Lower leg skin (tissue), 3 donors: ENCODE results near the gene GREB1L.

ENCODE experiments used
- POLR2A ChIP-seq, 2 donors: fragments of 450-650 bp; IDR thresholded peaks; one replicate each; pipeline ENCODE4 v1.6.1; 2016 to 2017; ENCODE audit warnings: antibody characterized with exemption in 2 of 2, mild to moderate bottlenecking in 1 of 2, moderate library complexity in 1 of 2
- TF ChIP-seq, protein P1 (sequence below), 3 donors: fragments of 450-650 bp; IDR thresholded peaks; one replicate each; pipeline ENCODE4 v1.5.1; 2016; ENCODE audit warnings: antibody characterized with exemption in 3 of 3, mild to moderate bottlenecking in 3 of 3, moderate library complexity in 2 of 3

DNA sequence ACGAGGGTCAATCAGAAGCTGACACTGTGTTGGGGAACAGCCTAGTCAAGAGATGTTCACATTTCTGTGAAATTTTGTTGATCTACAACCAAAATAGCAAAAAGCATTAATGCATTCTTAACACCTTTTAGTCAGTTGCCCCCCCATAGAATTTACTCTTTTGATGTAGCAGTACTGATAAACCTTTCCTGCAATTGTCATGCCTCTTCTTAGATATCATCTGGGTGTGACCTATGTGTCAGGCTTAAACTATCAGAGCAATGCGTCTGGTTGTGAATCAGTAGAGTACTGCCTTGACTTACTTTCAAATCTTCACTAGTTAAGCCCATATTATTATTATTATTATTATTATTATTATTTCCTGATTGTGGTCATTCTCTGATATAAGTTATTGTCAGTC, 61.9 kb downstream of the GREB1L start:
- TF ChIP-seq, protein P1, sequence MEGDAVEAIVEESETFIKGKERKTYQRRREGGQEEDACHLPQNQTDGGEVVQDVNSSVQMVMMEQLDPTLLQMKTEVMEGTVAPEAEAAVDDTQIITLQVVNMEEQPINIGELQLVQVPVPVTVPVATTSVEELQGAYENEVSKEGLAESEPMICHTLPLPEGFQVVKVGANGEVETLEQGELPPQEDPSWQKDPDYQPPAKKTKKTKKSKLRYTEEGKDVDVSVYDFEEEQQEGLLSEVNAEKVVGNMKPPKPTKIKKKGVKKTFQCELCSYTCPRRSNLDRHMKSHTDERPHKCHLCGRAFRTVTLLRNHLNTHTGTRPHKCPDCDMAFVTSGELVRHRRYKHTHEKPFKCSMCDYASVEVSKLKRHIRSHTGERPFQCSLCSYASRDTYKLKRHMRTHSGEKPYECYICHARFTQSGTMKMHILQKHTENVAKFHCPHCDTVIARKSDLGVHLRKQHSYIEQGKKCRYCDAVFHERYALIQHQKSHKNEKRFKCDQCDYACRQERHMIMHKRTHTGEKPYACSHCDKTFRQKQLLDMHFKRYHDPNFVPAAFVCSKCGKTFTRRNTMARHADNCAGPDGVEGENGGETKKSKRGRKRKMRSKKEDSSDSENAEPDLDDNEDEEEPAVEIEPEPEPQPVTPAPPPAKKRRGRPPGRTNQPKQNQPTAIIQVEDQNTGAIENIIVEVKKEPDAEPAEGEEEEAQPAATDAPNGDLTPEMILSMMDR (IDR thresholded peaks at IDR 0.05): no peak
- no peak for TF ChIP-seq POLR2A (IDR thresholded peaks at IDR 0.05)
